HepG2 (cell line): ENCODE results near the gene ATOH8. TPM values are rescaled to one million over a fixed set of nuclear protein-coding genes. Genes with fewer than 3 reads are reported as not detected.

Experiments used
- ATF7 ChIP-seq, 2 experiments: fragments of 450-650 bp in 1 of 2; sonication (generic) in 1 of 2; formaldehyde crosslinking in 1 of 2; IDR thresholded peaks; 2 replicates each; pipeline versions ENCODE4 v1.4.0 to v1.6.1; 2016 to 2020; ENCODE audit warnings: antibody characterized with exemption in 1 of 2, mild to moderate bottlenecking in 1 of 2, missing genetic modification reagents in 1 of 2
- FLYWCH1 ChIP-seq: sonication (generic); formaldehyde crosslinking; IDR thresholded peaks from 2 replicates; pipeline ENCODE4 v1.8.1; 2023; ENCODE audit warnings: mild to moderate bottlenecking, missing genetic modification reagents
- GABPA ChIP-seq, 2 experiments: IDR thresholded peaks; 2 replicates each; pipeline ENCODE4 v1.6.1; 2011 to 2016; ENCODE audit warnings: low read depth in 2 of 2, low read length in 1 of 2, missing biosample characterization in 1 of 2, missing genetic modification characterization in 1 of 2
- LCORL ChIP-seq, 2 experiments: fragments of 450-650 bp in 1 of 2; sonication (generic) in 1 of 2; formaldehyde crosslinking in 1 of 2; IDR thresholded peaks; 2 replicates each; pipeline versions ENCODE4 v1.5.0 to v1.6.1; 2017 to 2020; ENCODE audit warnings: antibody characterized with exemption in 1 of 2, missing genetic modification reagents in 1 of 2
- MIER3 ChIP-seq: IDR thresholded peaks from 2 replicates; pipeline ENCODE4 v1.6.1; 2016; ENCODE audit warnings: missing compliant biosample characterization, borderline replicate concordance
- MNT ChIP-seq: fragments of 450-650 bp; IDR thresholded peaks from 2 replicates; pipeline ENCODE4 v1.6.1; 2016
- NR2F6 ChIP-seq, 2 experiments: IDR thresholded peaks; 2 replicates each; pipeline ENCODE4 v1.6.1; 2016; ENCODE audit warnings: antibody characterized with exemption in 1 of 2, mild to moderate bottlenecking in 1 of 2
- RXRA ChIP-seq: sonication (generic); formaldehyde crosslinking; IDR thresholded peaks from 2 replicates; pipeline ENCODE4 v1.5.1; 2020; ENCODE audit warnings: missing genetic modification reagents
- SIX1 ChIP-seq: sonication (generic); formaldehyde crosslinking; IDR thresholded peaks from 2 replicates; pipeline ENCODE4 v1.4.0; 2020; ENCODE audit warnings: missing genetic modification reagents, borderline replicate concordance
- SMAD1 ChIP-seq: sonication (generic); formaldehyde crosslinking; IDR thresholded peaks from 2 replicates; pipeline ENCODE4 v1.4.0; 2020; ENCODE audit warnings: missing genetic modification reagents, low read depth, mild to moderate bottlenecking, borderline replicate concordance
- TFDP2 ChIP-seq: sonication (generic); formaldehyde crosslinking; IDR thresholded peaks from 2 replicates; pipeline ENCODE4 v1.4.0; 2020; ENCODE audit warnings: missing genetic modification reagents
- TIGD3 ChIP-seq: sonication (generic); formaldehyde crosslinking; IDR thresholded peaks from 2 replicates; pipeline ENCODE4 v1.5.1; 2020; ENCODE audit warnings: mild to moderate bottlenecking, missing genetic modification reagents, borderline replicate concordance
- ZBTB37 ChIP-seq: sonication (generic); formaldehyde crosslinking; IDR thresholded peaks from 2 replicates; pipeline ENCODE4 v1.4.0; 2020; ENCODE audit warnings: mild to moderate bottlenecking, missing genetic modification reagents
- ZNF101 ChIP-seq: sonication (generic); formaldehyde crosslinking; IDR thresholded peaks from 2 replicates; pipeline ENCODE4 v1.4.0; 2020; ENCODE audit warnings: mild to moderate bottlenecking, low read depth, missing genetic modification reagents, borderline replicate concordance
- ZNF24 ChIP-seq: fragments of 450-650 bp; IDR thresholded peaks from 2 replicates; pipeline ENCODE4 v1.6.1; 2017; ENCODE audit warnings: antibody characterized with exemption, mild to moderate bottlenecking
- ZNF687 ChIP-seq: sonication (generic); formaldehyde crosslinking; IDR thresholded peaks from 2 replicates; pipeline ENCODE4 v1.5.1; 2020; ENCODE audit warnings: mild to moderate bottlenecking, missing genetic modification reagents, moderate library complexity
- ZNF773 ChIP-seq: sonication (generic); formaldehyde crosslinking; IDR thresholded peaks from 2 replicates; pipeline ENCODE4 v1.4.0; 2020; ENCODE audit warnings: missing genetic modification reagents, borderline replicate concordance
- polyA plus RNA-seq, 8 experiments: library from polyadenylated mRNA; depleted of rRNA in 3 of 8; stranded (reverse) in 7 of 8; unstranded in 1 of 8; fragments of >200 nt; fragmentation: Illumina TruSeq in 4 of 8; extraction: Trizol in 4 of 8; gene quantifications; 2 replicates each; pipeline versions ENCODE4 v1.2.1 to v1.2.3, GENCODE V29; 2011 to 2016; ENCODE audit warnings: low read depth in 4 of 8, missing spikeins in 1 of 8, mixed read lengths in 1 of 8; ENCODE audit not compliant: insufficient read depth in 1 of 8
- total RNA-seq, 5 experiments: library from RNA; depleted of rRNA; stranded (reverse); fragments of >200 nt; fragmentation: Illumina TruSeq; extraction: Trizol; gene quantifications; 2 replicates each; pipeline ENCODE4 v1.2.3, GENCODE V29; 2016; ENCODE audit warnings: low read depth in 1 of 5

Gene ATOH8
- total and polyA plus RNA-seq, 2 of the 13 experiments (the other 11 are each of a cell fraction or from before 2014, with no cell fraction given): 0.13 to 0.61 TPM

GRCh38 chr2:85799215-85799956 lies 45.6 kb downstream of the ATOH8 start (continued):
- TF ChIP-seq MNT (peak; percentile 39; the same call in 1 of the 2 replicates), LCORL (IDR thresholded peaks at IDR 0.05) (no peak), LCORL (CRISPR knock-in tag; IDR thresholded peaks at IDR 0.05) (peak; percentile 77), GABPA (IDR thresholded peaks at IDR 0.05; ENCODE audit: low read depth, low read length) (no peak), GABPA (CRISPR knock-in tag; IDR thresholded peaks at IDR 0.05; ENCODE audit: low read depth) (0 out of 2 replicates have a peak, but pooled peaks have one; percentile 11), FLYWCH1 (no peak), NR2F6 (IDR thresholded peaks at IDR 0.05) (no peak), NR2F6 (CRISPR knock-in tag; IDR thresholded peaks at IDR 0.05) (peak; percentile 28; the same call in 1 of the 2 replicates), ZNF687 (CRISPR knock-in tag) (peak; percentile 46), MIER3 (CRISPR knock-in tag) (no peak), ZNF773 (CRISPR knock-in tag) (no peak), ZNF24 (no peak), TIGD3 (CRISPR knock-in tag) (no peak), ZNF101 (no peak), SMAD1 (CRISPR knock-in tag) (no peak), ZBTB37 (CRISPR knock-in tag) (no peak), RXRA (CRISPR knock-in tag) (no peak; the same call in 1 of the 2 replicates), ATF7 (IDR thresholded peaks at IDR 0.05) (no peak), ATF7 (CRISPR knock-in tag; IDR thresholded peaks at IDR 0.05) (no peak), TFDP2 (CRISPR knock-in tag) (no peak), SIX1 (CRISPR knock-in tag) (no peak)
